Testis (tissue), 3 donors: Measurements from ENCODE around the gene SMAD9. TPM values are rescaled to one million over a fixed set of nuclear protein-coding genes. Genes with fewer than 3 reads are reported as not detected.

ENCODE experiments used
- DNase-seq: peaks from one replicate; pipeline ENCODE4 v3.0.0-alpha.2; 2019
- H3K27ac ChIP-seq, 2 donors: fragments of 200-600 bp; sonication (generic); one replicate each; pipeline ENCODE4 v1.5.1; 2019
- H3K27me3 ChIP-seq: fragments of 200-600 bp; sonication (generic); one replicate; pipeline ENCODE4 v1.5.1; 2019
- H3K36me3 ChIP-seq: fragments of 200-600 bp; sonication (generic); one replicate; pipeline ENCODE4 v1.5.1; 2017; ENCODE audit warnings: low read depth; ENCODE audit errors: missing control alignments
- H3K4me1 ChIP-seq: fragments of 200-600 bp; sonication (generic); one replicate; pipeline ENCODE4 v1.5.1; 2019
- H3K4me3 ChIP-seq, 2 donors: fragments of 200-600 bp; sonication (generic); one replicate each; pipeline ENCODE4 v1.5.1; 2017 to 2019
- H3K9me3 ChIP-seq: fragments of 200-600 bp; sonication (generic); one replicate; pipeline ENCODE4 v1.5.1; 2017
- CTCF ChIP-seq, 3 experiments: fragments of 450-650 bp in 2 of 3; fragments of 200-600 bp in 1 of 3; sonication (generic) in 1 of 3; IDR thresholded peaks; one replicate each; pipeline ENCODE4 v1.5.1; 2016 to 2019; ENCODE audit warnings: antibody characterized with exemption in 3 of 3, mild to moderate bottlenecking in 2 of 3, moderate library complexity in 1 of 3
- POLR2A ChIP-seq: fragments of 450-650 bp; IDR thresholded peaks from one replicate; pipeline ENCODE4 v1.6.1; 2017; ENCODE audit warnings: antibody characterized with exemption, mild to moderate bottlenecking, moderate library complexity
- WGBS, 2 donors: methylation state at CpG; one replicate each; pipeline ENCODE4 v1.1.5; 2018; 5-methylcytosine and 5-hydroxymethylcytosine counted together
- intact Hi-C: fragments of 100-400 bp; cut with DNase I; formaldehyde crosslinking; loops from one replicate; pipeline ENCODE4 v1.15.1; 2023; ENCODE audit warnings: low total_unique reads
- polyA plus RNA-seq: library from polyadenylated mRNA; stranded (reverse); fragments of 350-450 nt; fragmentation: Illumina TruSeq; extraction: RNeasy Lipid Tissue Mini Kit (QIAGEN cat#74804); gene quantifications from one replicate; pipeline ENCODE4 v1.2.3, GENCODE V29; 2014; ENCODE audit warnings: low read depth, low replicate concordance; ENCODE audit not compliant: insufficient read depth
- total RNA-seq, 2 donors: library from RNA; depleted of rRNA; stranded (reverse); fragments of >200 nt; gene quantifications; one replicate each; pipeline ENCODE4 v1.2.3, GENCODE V29; 2016

Gene SMAD9
- total and polyA plus RNA-seq, 3 donors from 2014 or later, result 4.2 to 11.3 (median 10.9) TPM

GRCh38 chr13:36862002-36862685, 57.9 kb downstream of the SMAD9 start:
- no peak for DNase-seq
- 85% methylated on average over 6 of the region's 6 CpGs for WGBS, 2 donors
- Histone ChIP-seq H3K4me3 (no peak overlapping the region), H3K4me1 (no peaks in the 10 kb centered on the region), H3K9me3 (no peaks in the 10 kb centered on the region), H3K27ac (no peak overlapping the region), H3K27me3 (no peaks in the 10 kb centered on the region), H3K36me3 (no peaks in the 10 kb centered on the region)
- intact Hi-C loops, result no loop called here
- TF ChIP-seq CTCF (IDR thresholded peaks at IDR 0.05) (no peak), POLR2A (no peak)

GRCh38 chr13:36859259-36859658, 60.8 kb downstream of the SMAD9 start:
- Histone ChIP-seq H3K27ac (no peak overlapping the region), H3K36me3 (no peaks in the 10 kb centered on the region), H3K4me3 (no peak overlapping the region), H3K4me1 (no peaks in the 10 kb centered on the region), H3K9me3 (no peaks in the 10 kb centered on the region), H3K27me3 (no peaks in the 10 kb centered on the region)
- WGBS, 2 donors, result 89 to 94% methylated on average over 4 of the region's 4 CpGs
- intact Hi-C loops, result loop anchor here (5.0 kb wide), 1 partner anchor 123 kb away; no protein-coding TSS in a partner anchor
- TF ChIP-seq CTCF (IDR thresholded peaks at IDR 0.05), result no peak
- TF ChIP-seq POLR2A, result no peak
- no peak for DNase-seq

GRCh38 chr13:36858290-36858689, 61.7 kb downstream of the SMAD9 start:
- 41 to 44% methylated on average over 3 of the region's 3 CpGs for WGBS, 2 donors
- DNase-seq, result no peak

GRCh38 chr13:36857253-36857652, 62.8 kb downstream of the SMAD9 start:
- H3K9me3 ChIP-seq, result no peaks in the 10 kb centered on the region
- no peak for DNase-seq
- H3K36me3 ChIP-seq, result no peaks in the 10 kb centered on the region
- TF ChIP-seq CTCF (IDR thresholded peaks at IDR 0.05) (no peak), POLR2A (no peak)
- H3K4me3 ChIP-seq, result no peak overlapping the region
- H3K4me1 ChIP-seq, result no peaks in the 10 kb centered on the region
- no peaks in the 10 kb centered on the region for H3K27me3 ChIP-seq
- intact Hi-C loops, result loop anchor here (5.0 kb wide), 1 partner anchor 125 kb away; no protein-coding TSS in a partner anchor
- no peak overlapping the region for H3K27ac ChIP-seq

More at GRCh38 chr13:36858290-36858689, 61.7 kb downstream of the SMAD9 start:
- peak in 2 of 3 experiments; percentile 23 to 44 for TF ChIP-seq CTCF (IDR thresholded peaks at IDR 0.05)
- TF ChIP-seq POLR2A, result no peak
- no peaks in the 10 kb centered on the region for H3K27me3 ChIP-seq
- H3K4me3 ChIP-seq, result no peak overlapping the region
- no peaks in the 10 kb centered on the region for H3K4me1 ChIP-seq
- intact Hi-C loops, result loop anchor here (5.0 kb wide), 1 partner anchor 124 kb away; no protein-coding TSS in a partner anchor
- H3K27ac ChIP-seq, result no peak overlapping the region
- H3K36me3 ChIP-seq, result no peaks in the 10 kb centered on the region
- no peaks in the 10 kb centered on the region for H3K9me3 ChIP-seq
